ENCODE results near the gene CCDC148.

DNA sequence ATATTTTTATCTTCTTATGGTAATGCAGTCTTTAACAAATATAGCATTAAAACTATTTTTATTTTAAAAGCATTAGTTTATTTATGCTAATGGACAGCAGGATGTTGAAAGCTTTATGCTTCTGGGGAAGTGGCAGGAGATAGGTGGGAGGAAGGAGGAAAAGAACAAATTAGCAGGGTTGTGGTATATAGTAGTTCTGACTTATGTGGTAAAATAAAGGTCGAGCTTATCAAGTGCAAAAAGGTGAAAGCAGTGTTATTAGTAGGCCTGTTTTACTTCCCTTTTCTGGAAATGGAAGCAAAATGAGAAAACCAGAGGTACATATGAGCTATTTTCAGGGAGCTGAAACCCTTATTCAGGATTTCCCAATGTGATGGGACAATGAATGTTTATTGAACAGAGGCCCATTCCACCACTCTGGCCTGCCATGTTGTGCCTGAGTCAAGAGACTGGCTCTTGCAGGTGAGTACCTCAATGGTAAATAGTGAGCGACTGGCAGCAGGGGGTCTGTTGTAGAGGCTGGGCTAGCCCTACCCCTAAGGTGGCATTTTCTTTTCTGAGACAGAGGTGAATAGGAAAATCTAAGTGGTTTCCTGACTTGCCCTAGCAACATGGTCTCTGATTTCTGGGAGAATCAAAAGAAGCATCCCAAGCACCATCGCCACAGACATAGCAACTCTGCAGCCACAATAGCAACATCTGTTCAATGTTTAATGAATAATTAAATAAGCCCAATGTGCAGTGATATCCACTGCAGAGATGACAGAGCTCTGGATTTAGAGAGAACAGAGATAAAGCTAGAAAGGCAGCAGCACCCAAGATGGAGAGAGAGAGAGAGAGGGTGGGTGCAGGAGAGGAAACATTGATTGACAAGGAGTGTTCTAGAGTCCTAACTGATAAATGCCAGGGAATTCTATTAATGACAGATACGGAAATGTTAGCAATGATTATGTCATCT lies 235.2 kb downstream of the CCDC148 start:
- TF ChIP-seq ZNF274 (IDR thresholded peaks at IDR 0.05; ENCODE audit: low read depth, low read length) (no peak), SUZ12 (IDR thresholded peaks at IDR 0.05; ENCODE audit: extremely low read depth, insufficient read depth, insufficient read length) (no peak), YY1 (IDR thresholded peaks at IDR 0.05; ENCODE audit: insufficient read depth, insufficient read length) (no peak)
